NCI-H1436 (cell line): ENCODE data around the gene SLC15A2.

Experiments used
- DNase-seq: peaks from one replicate; lab custom pipeline; 2025; lab: John Stamatoyannopoulos, UW

The SLC15A2 gene

DNA sequence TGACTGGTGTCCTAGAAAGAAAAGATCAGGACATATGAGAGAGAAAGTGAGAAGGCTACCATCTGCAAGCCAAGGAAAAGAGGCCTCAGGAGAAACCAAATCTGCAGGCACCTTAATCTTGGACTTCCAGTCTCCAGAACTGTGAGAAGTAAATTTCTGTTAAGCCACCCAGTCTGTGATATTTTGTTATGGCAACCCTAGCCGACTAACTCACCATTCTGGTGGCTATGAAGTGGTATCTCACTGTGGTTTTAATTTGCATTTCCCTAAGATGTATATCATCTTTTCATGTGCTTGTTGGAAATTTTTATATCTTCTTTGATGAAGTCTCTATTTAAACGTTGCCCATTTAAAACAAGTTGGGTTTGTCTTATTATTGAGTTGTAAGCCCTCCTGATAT is 87.3 kb downstream of the SLC15A2 start:
- no peak for DNase-seq

DNA sequence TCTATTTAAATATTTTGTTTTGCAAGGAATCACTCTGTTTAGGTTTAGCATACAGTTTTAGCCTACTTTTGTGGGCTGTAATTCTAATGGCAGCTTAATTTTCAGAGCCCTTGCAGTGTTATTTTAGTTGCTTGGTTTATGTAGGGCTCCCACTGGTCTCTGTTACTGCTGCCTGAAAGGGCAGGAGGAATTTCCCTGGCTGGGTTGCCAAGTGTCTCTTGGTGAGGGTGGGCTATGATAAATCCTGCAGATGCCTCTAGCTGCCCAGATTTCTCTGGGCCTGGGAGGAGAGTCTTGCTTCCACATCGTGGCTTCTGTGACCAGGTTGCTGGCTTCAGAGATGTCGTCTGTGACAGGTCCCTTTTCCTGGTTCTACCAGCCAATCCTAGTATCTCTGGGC is 91.6 kb downstream of the SLC15A2 start:
- no peak for DNase-seq

DNA sequence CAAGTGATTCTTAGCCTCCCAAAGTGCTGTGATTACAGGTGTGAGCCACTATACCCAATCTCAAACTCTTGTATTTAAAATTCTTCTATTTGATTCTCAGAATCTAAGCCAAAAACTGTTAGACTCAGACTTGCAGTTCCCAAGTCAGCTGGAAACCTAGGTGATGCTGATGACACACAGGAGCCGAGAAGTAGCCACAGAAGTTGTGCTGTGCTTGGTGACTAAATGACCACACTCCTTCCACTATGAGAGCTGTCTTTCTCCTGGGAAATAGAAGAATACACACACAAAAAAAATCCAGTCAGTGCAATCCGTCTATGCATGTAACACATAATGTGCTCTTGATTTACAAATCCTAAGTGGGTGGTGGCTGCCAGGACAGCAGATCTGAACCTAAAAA is 93.9 kb downstream of the SLC15A2 start:
- DNase-seq, result no peak

DNA sequence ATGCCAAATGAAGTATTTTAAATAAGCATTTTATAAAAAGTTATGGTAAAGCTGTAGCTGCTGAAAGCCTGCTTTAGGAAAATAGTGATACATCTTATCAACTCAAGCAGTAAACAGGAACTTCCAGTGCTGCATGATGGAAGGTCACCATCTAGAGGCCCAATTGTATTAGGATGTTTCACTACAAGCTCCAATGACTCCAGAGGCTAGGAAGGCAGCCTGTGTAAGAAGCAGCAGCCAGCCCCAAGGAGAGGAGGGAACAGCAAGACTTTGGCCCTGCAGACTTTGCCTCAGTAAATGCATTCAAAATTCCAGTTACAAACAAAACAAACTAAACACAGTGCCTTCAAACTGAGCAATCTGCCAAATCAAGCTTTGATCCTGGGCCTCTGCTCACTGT is 95.7 kb downstream of the SLC15A2 start:
- DNase-seq, result no peak

DNA sequence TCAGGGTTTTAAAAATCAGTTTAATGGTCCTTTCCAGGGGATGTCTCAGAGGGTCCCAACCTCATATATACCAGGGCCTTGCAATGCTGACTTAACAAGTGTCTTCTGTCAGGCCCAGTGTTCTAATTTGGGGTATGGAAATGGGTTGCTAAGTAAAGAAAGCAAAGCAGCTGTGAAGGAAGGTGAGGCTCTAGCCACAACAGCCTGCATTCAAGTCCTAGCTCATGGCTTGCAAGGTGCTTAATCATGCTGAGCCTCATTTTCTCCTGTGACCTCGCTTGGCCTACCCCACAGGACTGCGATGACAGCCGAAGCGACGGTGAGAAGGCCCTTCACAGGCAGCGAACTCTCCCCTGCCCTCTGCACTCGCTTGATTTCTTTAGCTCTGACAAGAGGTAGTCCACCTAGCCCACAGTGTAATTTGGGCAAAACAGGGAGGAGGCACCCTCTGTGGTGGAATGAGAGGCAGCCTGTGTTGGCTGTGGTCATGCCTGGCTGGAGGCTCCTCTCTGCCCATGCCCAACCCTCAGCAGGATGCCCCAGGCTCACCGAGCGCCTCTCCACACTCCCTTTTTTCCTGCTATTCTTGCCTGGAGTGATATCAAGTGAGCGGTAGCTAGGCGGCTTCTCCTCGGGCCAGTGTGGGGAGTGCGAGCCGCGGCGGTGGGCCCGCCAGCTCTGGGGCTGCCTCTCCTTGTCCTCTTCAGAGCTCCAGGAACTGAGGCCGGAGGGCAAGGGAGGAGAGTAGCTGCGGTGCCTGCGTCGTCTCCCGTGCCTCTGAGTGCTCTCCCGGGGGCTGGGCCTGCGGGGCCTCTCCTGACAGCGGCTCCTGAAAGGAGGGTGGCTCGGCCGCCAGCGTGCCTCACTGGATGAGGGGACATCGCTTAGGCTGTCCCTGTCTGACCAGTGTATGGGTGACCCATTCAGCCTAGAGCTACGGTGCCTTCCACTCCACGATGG is 98.7 kb downstream of the SLC15A2 start:
- DNase-seq, result no peak
